Suppressor macrophage treated with lipopolysaccharide for 1 hour (primary cell): ENCODE measurements around the gene VPS25.
"Not testable (repeated sequence)": the region's sequence is repeated elsewhere in the genome, so short reads cannot be mapped to it uniquely, and the experiment has no call there.

ENCODE experiments used
- DNase-seq, 3 donors: peaks; one replicate each; pipeline ENCODE4 v3.0.0-alpha.2; 2020 to 2022

The VPS25 gene

DNA sequence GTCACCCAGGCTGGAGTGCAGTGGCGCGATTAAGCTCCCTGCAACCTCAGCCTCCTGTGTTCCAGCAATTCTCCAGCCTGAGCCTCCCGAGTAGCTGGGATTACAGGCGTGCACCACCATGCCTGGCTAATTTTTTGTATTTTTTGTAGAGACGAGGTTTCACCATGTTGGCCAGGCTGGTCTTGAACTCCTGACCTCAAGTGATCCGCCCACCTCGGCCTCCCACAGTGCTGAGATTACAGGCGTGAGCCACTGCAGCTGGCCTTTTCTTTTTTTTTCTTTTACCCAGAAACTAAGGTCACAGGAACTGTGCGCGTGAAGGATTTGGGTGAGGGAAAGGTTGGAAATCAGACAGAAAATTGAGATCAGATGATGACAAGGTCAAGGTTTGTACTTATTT lies 3.3 kb upstream of the VPS25 start:
- DNase-seq: not testable (repeated sequence)

DNA sequence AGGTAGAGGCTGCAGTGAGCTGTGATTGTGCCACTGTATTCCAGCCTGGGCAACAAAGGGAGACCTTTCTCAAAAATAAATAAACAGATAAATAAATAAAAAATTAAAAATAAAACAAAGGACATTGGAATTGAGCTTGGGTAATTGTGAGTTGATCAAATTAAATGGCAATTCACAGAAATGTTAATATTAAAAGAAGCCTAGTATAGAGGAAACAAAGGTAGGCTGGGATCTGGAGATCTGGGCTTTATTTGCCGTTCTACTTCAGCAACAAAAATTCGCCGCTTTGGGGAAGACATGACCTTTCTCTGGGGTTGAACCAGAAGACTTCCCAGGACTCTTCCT lies 332 bp upstream of the VPS25 start:
- DNase-seq: no peak

DNA sequence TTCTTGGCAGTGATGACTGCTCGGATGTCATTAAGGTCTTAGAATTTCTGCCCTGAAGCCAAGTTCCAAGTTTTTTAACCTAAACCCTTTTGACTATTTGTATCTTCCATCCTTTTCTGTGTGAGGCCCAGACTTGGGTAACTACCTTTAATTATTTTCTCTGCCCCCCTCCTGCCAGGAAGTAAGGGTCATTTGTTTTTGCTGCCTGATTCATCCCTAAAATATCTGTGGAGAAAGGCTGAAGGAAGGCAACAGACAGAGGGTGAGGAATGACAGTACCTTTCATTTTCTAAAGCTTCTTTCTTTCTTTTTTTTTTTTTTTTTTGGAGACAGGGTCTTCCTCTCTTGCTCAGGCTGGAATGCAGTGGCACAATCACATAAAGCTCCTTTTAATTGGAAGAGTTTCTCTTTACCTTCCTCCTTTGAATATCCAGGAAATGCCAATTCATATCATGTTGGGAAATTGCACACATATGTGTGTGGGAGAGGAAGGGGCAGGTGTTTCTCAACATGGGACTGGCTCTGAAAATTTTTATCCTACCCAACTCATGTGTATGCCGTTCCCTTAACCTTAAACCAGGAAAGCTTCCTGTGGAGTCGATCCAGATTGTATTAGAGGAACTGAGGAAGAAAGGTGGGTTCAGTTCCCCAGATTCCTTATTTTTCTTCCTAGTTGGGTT lies 957 bp downstream of the VPS25 start:
- DNase-seq: no peak

DNA sequence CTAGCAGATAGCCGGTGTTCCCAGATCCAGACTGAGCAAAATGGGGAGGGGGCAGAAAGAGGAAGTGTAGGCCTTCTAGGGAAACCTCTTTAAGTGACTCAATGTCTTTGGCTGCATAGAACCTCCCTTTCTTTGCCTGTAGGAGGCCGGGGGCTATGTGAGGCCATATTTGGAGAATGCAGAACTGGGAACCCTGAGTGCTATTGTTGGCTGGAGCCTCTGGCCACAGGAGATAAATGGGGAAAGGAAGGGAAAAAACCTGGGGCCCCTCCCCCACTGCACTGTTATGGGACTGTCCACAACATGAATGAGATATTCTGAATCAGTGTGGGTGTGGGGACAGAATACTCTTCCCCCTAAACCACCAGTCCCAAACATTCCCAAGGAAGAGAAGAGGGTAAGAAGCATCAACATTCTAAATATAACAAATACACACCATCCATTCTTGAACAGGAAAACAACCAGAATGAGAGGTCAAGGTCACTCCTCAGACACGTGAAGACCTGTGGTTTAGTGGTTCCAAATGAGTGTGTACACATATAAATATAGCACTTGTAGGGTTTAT lies 2.4 kb downstream of the VPS25 start:
- peak; percentile 75 to 91 (median 91) for DNase-seq

DNA sequence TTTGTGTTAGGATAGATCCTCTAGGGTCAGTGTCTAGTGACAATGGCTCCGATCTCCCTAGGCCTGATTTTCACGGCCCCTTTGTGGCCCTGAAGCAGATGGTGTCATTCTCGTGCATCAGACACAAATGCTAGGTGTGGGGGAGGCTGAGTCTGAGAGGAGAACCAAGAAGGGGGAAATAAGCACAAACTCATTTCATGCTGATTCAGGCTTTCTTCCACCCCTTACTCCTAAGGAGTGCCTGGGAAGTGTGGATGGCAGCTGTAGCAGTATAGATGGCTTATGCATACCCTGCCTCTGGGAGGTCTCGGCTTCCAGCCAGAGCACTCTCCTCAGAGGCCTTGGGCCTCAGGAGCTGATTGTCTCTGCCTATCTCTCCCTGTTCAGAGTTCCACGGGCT lies 5.3 kb downstream of the VPS25 start:
- no peak for DNase-seq

DNA sequence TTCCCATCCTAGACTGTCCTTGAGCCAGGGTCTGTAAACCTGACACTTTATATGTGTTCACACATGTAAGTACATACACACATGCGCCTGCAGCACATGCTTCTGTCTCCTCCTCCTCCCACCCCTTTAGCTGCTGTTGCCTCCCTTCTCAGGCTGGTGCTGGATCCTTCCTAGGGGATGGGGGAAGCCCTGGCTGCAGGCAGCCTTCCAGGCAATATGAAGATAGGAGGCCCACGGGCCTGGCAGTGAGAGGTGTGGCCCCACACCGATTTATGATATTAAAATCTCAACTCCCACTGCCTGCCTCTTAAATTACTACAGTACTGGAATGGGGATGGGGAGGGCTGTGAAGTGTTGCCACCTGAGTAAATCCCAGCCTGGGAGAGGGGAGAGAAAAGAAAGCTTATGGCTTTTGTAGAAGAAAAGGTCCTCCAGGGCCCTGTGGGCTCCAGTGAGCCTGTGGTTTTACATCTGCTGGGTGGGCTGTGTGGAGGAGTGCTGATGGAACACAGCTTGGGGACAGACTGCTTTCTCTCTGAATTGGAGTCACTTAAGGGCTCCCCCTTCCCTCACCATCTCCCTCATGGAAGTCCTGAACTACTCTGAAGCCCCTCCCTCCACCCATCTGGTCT lies 6.2 kb downstream of the VPS25 start:
- no peak for DNase-seq

DNA sequence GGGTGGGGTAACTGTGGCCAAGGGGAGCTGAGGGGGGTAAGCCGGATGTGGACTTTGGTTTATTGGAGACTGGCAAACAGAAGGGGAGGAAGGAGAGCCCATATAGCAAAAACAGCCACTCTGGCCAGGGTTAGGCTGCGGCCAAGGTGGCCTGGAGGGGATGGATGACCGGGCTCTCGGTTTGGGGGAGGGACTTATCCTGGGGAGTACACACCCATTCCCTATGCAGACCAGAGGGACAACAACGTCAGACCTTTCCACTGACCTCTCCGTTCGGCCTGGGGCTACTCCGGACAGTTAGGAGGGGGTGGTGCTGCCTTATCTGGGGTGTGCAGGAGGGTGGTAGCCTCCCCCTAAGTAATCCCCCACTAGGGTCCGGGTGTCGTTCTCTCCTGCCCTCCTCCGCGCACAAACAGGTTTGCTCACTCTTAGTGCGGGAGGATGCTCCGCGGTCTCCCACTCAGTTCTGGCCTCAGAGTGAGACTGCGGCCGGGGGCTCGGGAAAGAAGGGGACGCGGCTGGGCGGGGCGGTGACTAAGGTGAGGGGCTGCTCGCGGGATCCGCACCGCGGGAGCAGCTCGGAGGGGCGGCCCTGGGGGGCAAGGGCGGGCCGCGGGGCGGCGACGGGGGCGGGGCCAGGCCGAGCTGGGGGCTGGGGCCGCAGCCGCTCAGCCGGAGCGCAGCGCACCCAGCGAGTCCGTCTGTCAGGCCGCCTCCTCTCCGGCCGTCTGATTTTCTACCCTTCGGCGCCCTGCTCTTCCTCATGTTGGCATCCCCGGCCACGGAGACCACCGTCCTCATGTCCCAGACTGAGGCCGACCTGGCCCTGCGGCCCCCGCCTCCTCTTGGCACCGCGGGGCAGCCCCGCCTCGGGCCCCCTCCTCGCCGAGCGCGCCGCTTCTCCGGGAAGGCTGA lies 6.9 kb downstream of the VPS25 start, which contains the start of gene WNK4:
Gene WNK4 (plus strand): TSS at position 675 of the 915 bp plus-strand sequence. CDS start 89 bp downstream, at position 764.
- no peak for DNase-seq

DNA sequence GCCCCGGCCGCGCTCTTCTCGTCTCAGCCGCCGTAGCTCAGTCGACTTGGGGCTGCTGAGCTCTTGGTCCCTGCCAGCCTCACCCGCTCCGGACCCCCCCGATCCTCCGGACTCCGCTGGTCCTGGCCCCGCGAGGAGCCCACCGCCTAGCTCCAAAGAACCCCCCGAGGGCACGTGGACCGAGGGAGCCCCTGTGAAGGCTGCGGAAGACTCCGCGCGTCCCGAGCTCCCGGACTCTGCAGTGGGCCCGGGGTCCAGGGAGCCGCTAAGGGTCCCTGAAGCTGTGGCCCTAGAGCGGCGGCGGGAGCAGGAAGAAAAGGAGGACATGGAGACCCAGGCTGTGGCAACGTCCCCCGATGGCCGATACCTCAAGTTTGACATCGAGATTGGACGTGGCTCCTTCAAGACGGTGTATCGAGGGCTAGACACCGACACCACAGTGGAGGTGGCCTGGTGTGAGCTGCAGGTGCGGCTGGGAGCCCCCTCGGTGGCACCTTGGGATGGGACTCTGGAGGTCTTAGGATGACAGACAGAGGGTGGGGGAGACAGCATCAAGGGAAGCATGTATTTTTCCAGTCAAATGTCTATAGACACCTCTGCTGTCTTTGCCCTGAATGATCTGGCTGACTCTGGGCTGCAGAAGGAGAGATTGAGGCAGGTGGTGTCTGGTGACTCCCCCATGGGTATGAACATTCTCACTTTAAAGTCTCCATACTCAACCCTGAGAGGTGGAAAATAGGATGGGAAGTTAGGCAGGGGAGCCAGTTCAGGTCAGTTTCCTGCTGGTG lies 7.8 kb downstream of the VPS25 start:
- DNase-seq: no peak

DNA sequence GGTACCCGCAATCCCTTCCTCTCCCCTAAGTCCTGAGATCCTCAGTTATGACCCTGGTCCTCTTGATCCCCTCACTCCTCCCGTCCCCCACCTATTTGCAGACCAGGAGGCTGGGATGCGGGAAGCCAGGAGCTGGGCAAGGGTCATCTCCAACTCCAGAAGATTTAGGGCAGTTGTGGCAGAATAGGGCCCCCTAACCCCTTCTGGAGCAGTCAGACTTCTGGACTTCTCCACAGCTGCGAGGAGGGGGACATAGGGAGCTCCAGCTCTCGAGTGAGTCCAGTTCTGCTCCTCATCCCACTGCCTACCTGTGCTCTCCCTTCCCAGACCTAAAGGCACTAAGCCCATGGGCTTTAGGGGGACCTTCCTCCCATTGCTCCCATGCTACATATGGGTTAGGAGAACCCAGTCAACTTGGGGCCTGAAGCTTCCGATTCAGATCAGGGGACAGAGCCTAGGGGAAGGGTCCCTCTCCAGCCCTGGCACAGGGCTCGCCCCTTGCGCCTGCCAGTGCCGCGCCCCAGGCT lies 8.5 kb downstream of the VPS25 start:
- no peak for DNase-seq

DNA sequence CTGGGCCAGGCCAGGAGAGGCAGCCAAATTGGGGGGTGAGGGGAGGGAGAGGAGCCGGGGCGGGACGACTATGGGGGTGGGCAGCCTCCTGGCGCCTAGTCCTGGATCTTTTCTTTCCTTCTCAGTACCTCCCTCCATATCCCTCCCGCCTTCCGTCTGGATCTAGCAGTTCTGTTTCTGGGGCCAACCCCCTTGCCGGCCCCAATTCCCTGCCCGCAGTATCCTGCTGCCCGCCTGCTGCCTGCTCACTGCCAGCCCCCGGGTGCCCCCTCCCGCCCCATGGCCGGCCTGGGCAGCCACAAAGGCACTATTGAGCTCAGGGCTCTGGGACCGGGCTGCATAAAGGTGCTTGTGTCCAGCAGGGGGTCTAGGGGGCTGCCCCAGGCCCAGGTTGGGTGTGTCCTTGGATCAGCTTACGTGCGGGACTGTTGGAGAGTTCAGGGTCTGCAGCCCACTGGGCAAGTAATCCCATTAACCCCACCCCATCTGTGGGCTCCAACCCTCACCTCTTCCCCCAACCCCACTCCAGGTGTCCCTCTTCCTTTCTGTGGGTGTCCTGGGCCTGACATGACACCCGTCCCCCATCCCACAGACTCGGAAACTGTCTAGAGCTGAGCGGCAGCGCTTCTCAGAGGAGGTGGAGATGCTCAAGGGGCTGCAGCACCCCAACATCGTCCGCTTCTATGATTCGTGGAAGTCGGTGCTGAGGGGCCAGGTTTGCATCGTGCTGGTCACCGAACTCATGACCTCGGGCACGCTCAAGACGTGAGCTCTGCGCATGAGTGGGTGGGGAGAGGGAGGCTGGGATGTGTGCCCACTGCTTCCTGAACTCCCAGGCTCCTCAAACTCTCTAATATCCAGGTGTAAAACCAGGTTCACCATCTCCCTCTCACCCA lies 9.2 kb downstream of the VPS25 start:
- DNase-seq: no peak

DNA sequence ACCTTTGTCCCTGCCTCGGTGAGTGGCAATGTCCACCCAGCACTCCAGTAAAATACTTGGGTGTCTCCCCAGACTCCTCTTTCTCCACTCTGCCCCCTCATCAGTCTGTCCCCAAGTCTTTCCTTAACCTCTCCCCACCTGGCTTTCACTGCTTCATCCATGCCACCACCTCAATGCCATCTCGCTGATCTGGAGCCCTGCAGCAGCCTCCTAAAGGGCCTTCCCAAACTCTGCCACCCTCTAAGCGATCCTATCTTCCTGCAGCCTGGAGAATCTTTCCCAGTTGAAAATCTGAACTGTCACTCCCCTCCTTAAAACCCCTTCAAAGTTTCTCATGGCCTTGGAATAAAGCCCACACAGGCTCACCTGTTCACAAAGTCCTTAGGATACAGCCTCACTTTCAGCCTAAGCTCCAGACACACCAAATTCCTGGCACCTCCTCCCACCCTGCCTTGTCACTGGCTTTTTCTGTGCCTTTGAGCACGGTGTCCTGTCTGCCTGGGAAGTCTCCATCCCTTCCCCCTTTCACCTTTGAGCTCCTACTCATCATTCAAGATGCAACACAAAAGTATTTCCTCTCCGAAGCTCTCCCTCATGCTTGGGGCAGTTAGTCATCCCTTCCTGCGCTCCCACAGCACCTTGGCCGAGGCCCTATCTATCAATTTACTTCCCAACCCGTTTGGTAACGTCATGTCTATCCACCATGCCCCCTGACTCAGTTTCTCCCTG lies 10.0 kb downstream of the VPS25 start:
- no peak for DNase-seq

DNA sequence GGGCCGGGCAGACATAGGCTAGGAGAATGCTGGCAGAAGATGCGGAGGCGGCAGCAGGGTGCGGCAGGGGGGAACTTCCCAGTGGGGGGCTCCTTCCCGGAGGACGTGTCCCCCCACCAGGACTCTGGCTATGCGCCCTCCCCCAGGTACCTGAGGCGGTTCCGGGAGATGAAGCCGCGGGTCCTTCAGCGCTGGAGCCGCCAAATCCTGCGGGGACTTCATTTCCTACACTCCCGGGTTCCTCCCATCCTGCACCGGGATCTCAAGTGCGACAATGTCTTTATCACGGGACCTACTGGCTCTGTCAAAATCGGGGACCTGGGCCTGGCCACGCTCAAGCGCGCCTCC lies 10.5 kb downstream of the VPS25 start:
- no peak for DNase-seq

DNA sequence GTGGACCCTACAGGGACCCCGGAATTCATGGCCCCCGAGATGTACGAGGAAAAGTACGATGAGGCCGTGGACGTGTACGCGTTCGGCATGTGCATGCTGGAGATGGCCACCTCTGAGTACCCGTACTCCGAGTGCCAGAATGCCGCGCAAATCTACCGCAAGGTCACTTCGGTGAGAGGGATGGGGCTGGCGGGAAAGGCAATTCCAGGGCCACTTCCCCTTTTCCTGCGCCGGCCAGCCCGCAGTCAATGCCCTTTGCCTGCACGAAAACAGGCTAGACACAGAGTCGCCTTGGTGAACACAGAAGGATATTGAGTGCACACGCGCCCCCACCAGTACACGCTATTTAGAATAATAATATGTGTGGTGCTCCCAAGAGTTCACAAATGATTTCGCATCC lies 11.2 kb downstream of the VPS25 start:
- peak; percentile 34 to 72 (median 50) for DNase-seq

DNA sequence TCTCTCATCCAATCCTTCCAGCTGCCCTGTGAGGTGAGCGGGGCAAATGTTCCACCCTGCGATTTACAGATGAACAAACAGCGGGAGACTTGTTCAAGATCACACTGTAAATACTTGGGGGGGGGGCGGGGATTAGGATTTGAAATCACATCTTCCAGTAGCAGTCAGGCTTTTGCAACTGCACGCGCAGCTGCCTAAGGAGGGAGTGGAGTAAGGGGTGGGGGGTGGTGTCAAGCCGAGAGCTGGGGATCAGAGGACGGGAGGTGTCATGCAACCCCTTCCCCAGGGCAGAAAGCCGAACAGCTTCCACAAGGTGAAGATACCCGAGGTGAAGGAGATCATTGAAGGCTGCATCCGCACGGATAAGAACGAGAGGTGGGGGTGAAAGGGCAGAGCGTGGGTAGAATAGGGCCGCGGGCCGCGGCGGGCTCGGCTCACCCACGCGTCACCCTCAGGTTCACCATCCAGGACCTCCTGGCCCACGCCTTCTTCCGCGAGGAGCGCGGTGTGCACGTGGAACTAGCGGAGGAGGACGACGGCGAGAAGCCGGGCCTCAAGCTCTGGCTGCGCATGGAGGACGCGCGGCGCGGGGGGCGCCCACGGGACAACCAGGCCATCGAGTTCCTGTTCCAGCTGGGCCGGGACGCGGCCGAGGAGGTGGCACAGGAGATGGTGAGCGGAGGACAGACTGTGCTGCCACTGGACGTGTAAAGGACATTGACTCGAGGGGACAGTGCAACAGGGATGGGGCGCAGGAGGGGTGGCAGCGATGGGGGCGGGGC lies 11.8 kb downstream of the VPS25 start:
- DNase-seq: peak in 2 of 3 donors; percentile 27 to 60

DNA sequence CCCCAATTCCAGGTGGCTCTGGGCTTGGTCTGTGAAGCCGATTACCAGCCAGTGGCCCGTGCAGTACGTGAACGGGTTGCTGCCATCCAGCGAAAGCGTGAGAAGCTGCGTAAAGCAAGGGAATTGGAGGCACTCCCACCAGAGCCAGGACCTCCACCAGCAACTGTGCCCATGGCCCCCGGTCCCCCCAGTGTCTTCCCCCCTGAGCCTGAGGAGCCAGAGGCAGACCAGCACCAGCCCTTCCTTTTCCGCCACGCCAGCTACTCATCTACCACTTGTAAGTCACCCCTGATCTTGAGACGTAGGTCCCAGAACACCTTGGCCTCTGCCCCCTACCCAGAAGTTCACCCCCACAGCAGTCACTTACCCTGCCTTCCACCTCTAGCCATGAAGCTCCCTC lies 14.0 kb downstream of the VPS25 start:
- DNase-seq: no peak

DNA sequence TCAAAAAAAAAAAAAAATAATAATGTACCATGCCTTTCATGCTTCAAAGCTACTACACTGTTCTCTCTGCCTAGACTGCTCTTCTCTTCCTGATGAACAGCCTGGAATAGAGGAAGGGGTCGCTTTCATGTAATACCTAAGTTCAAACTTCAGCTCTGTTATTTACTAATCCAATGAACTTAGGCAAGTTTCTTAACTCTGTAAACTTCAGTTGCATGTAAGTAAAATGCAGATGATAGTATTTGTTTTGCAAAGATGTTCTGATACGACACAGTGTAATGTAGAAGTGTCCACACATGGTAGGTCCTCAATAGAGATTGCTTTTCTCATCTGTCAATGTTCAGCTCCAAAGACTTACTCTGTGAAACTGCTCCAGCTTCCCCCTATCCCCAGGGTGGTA lies 18.7 kb downstream of the VPS25 start:
- no peak for DNase-seq

DNA sequence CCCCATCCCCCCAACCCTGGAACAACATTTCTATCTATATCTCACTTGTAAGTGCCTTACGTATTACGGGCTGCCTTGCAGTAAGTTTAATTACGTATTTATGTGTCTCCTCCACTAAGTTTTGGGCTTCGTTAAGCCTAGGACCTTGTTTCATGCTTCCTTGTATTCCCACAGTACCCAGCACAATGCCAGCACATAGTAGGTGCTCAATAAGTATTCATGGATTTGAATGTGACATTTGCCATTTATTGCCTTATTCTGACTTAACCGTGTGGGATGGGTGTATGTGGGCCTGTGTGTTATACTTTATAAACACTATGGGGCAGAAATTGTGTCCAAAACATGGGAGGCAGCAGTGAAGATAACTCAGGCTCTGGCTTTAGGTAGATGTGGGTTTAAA lies 19.3 kb downstream of the VPS25 start:
- DNase-seq: no peak

DNA sequence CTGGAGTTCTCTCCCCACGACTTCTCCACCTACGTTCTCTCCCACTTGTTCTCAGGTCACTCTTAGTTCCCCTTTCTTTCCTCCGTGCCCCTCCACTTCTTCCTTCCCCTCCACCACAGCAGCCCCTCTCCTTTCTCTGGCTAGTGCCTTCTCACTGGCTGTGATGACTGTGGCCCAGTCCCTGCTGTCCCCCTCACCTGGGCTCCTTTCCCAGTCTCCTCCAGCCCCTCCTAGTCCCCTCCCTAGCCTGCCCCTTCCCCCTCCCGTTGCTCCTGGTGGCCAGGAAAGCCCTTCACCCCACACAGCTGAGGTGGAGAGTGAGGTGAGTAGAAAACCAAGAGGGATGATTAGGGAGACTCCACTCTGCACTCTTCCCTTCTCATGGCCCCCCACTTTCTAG lies 21.8 kb downstream of the VPS25 start:
- DNase-seq: no peak

DNA sequence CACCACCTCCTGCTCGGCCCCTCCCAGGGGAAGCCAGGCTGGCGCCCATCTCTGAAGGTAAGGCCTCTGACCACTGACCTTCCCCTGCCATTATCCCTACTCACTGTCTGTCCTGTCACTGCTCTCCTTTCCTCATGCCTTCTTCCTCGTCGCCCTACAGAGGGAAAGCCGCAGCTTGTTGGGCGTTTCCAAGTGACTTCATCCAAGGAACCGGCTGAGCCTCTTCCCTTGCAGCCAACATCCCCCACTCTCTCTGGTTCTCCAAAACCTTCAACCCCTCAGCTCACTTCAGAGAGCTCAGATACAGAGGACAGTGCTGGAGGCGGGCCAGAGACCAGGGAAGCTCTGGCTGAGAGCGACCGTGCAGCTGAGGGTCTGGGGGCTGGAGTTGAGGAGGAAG lies 22.2 kb downstream of the VPS25 start:
- DNase-seq: peak in 1 of 3 donors; percentile 35
